Spleen (tissue), 7 donors: ENCODE results near the gene ACTA2.

Source experiments
- POLR2A ChIP-seq, 3 donors: fragments of 450-650 bp; IDR thresholded peaks; one replicate each; pipeline ENCODE4 v1.5.1; 2017; ENCODE audit warnings: antibody characterized with exemption in 3 of 3, mild to moderate bottlenecking in 1 of 3
- POLR2AphosphoS5 ChIP-seq, 3 donors: sonication (generic); formaldehyde crosslinking; IDR thresholded peaks; one replicate each; pipeline ENCODE4 v1.5.1; 2017; ENCODE audit warnings: antibody characterized with exemption in 3 of 3
- TF ChIP-seq, protein P1 (sequence below), 11 experiments: fragments of 200-600 bp in 7 of 11; fragments of 450-650 bp in 4 of 11; sonication (generic) in 4 of 11; IDR thresholded peaks in 8 of 11; conservative IDR thresholded peaks in 3 of 11; 1 replicate in 7 of 11; 2 replicates in 4 of 11; pipeline versions ENCODE4 v1.4.0 to v1.8.0; 2016 to 2021; ENCODE audit warnings: antibody characterized with exemption in 11 of 11, inconsistent platforms in 4 of 11, mild to moderate bottlenecking in 1 of 11
- donor health status: DM: no; HTN: no; CAD: no; lungs with moderate emphysema.
- donor health status: DM: no; HTN: no; CAD: no.
- donor health status: DM: no; HTN: no; CAD: no.

DNA sequence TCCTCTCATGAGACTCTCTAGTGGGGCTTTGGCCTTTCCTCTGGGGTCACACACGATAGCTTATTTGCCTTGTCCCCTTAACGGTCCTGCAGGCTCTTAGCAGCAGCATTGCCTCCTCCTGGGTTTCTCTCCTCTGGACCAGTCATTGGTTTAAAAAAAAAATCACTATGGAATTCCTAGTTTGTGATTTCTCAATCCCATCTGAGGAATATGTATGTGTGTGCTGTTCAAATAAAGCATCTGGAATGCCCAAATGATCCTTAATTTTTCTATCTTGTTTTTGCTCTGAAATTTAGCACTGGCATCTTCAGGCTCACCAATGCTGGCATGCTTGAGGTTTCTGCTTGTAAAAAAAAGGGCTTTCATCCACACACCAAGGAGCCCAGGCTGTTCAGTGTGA lies 30.5 kb downstream of the ACTA2 start:
- no peak for TF ChIP-seq POLR2A (IDR thresholded peaks at IDR 0.05)
- TF ChIP-seq, protein P1, sequence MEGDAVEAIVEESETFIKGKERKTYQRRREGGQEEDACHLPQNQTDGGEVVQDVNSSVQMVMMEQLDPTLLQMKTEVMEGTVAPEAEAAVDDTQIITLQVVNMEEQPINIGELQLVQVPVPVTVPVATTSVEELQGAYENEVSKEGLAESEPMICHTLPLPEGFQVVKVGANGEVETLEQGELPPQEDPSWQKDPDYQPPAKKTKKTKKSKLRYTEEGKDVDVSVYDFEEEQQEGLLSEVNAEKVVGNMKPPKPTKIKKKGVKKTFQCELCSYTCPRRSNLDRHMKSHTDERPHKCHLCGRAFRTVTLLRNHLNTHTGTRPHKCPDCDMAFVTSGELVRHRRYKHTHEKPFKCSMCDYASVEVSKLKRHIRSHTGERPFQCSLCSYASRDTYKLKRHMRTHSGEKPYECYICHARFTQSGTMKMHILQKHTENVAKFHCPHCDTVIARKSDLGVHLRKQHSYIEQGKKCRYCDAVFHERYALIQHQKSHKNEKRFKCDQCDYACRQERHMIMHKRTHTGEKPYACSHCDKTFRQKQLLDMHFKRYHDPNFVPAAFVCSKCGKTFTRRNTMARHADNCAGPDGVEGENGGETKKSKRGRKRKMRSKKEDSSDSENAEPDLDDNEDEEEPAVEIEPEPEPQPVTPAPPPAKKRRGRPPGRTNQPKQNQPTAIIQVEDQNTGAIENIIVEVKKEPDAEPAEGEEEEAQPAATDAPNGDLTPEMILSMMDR (IDR thresholded peaks at IDR 0.05 in 8 of 11, conservative IDR thresholded peaks at IDR 0.05 in 3 of 11) = no peak
- no peak for TF ChIP-seq POLR2AphosphoS5 (IDR thresholded peaks at IDR 0.05)
